GM21825 (cell line): Measurements from ENCODE around the gene SYPL2.

Experiments used
- ATAC-seq: cut with Tn5 transposase; IDR thresholded peaks from one replicate; pipeline ENCODE4 v1.9.1; 2021; ENCODE audit warnings: mild to moderate bottlenecking, moderate library complexity; ENCODE audit not compliant: unreplicated experiment

SYPL2 gene

GRCh38 chr1:109490934-109491302 is 24.6 kb downstream of the SYPL2 start:
- ATAC-seq, result no peak

DNA sequence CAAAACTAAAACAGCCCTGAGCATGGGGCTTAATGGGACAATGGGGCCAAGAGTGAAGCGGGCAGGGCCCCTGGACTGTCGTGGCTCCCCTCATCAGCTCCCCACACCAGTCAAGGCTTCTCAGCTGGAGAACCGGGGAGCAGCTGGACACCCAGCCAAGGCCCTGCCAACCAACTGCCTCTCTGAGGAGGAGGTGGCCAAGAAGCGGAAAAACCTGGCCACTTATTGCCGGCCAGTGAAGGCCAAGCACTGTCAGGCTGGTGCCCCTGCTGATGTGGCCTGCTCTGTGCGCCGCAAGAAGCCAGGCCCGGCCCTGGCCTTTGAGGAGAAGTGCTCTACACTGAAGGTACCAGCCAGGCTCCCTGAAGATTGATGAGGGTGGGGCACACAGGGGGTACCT is 25.0 kb downstream of the SYPL2 start:
- ATAC-seq, result no peak

- no peak for ATAC-seq
Measured at GRCh38 chr1:109492779-109493178, 26.4 kb downstream of the SYPL2 start.

- no peak for ATAC-seq
Measured at GRCh38 chr1:109493227-109493626, 26.9 kb downstream of the SYPL2 start.

GRCh38 chr1:109493805-109494539 is 27.6 kb downstream of the SYPL2 start, which contains the start of gene CYB561D1:
TSS of gene CYB561D1 (plus strand) at chr1:109494094. CDS start at chr1:109494140, 46 bp downstream.
- ATAC-seq, result peak; percentile 83

DNA sequence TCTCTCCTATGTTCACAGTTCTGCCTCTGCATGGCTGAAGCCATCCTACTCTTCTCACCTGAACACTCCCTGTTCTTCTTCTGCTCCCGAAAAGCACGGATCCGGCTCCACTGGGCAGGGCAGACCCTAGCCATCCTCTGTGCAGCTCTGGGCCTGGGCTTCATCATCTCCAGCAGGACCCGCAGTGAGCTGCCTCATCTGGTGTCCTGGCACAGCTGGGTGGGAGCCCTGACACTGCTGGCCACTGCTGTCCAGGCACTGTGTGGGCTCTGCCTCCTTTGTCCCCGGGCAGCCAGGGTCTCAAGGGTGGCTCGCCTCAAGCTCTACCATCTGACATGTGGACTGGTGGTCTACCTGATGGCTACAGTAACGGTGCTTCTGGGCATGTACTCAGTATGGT is 29.4 kb downstream of the SYPL2 start:
- no peak for ATAC-seq

- ATAC-seq, result no peak
Measured at GRCh38 chr1:109497449-109498160, 31.3 kb downstream of the SYPL2 start.

GRCh38 chr1:109498161-109498801 is 31.9 kb downstream of the SYPL2 start:
- no peak for ATAC-seq

DNA sequence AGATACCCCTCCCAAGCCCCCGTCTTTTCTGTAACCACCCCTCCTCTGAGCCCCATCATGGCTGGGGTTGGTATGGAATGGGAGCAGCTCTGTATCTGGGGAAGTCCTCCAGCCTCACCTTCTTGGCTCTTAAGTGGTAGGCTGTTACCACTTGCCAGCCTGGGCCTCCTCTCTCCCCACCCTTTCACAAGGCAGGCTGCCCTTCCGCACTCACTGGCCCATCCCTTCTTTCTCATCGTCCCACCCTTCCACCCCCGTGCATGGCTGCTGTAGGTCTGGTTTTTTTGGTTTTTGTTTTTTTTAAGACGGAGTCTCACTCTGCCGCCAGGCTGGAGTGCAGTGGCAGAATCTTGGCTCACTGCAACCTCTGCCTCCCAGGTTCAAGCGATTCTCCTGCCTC is 32.7 kb downstream of the SYPL2 start:
- ATAC-seq, result no peak

- no peak for ATAC-seq
Measured at GRCh38 chr1:109499661-109500536, 33.6 kb downstream of the SYPL2 start.

DNA sequence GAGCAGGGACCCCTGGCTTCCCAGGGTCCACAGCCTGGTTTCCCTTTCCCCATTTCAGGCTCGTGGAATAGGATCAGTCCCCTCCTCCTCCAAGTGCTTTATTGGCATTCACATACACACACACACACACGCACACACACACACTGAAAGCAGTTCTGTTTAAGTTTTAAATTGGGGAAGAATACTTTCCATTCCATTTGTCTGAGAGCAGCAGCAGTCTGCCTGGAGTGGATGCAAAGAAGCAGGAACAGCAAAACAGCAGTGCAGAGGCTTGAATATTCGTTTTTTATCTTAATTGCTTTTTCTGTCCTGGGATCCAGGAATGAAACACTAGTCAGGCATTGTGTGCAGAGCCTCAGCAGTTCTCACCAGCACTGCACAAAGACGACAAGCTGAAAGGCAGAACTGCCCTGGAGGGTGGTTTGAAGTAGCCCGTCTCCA is 34.6 kb downstream of the SYPL2 start:
- ATAC-seq, result no peak

- ATAC-seq, result no peak
Measured at GRCh38 chr1:109501644-109502363, 35.5 kb downstream of the SYPL2 start.

DNA sequence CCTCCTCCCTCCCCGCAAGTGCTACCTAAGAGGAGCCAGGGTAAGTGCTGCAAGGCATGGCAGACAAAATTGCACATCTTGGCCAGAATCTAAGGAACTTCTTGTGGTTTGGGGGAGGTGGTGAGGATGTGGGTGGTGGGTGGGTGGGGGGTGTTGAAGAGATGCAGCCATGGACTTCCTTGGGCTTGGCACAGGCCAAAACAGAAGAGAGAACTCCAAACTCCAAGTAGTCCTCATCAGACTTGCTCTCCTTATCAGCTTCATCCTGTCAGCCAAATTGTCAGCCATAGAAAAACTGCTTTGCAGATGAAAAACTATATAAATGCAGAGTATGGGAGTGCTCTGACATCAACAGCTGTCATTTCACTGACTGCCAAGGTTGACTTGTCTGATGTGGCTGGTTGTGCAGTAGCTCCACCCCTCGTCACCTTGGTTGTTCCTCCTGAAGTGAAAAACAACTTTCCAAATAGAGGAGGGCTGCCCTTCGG is 36.1 kb downstream of the SYPL2 start:
- ATAC-seq, result no peak

- no peak for ATAC-seq
Measured at GRCh38 chr1:109503935-109504334, 37.6 kb downstream of the SYPL2 start.

GRCh38 chr1:109504974-109505373 is 38.6 kb downstream of the SYPL2 start:
- no peak for ATAC-seq

GRCh38 chr1:109508001-109508872 is 41.9 kb downstream of the SYPL2 start:
- no peak for ATAC-seq

- no peak for ATAC-seq
Measured at GRCh38 chr1:109508873-109509175, 42.5 kb downstream of the SYPL2 start.

GRCh38 chr1:109509176-109510134 is 43.1 kb downstream of the SYPL2 start, which contains the start of gene AMIGO1:
TSS of gene AMIGO1 (minus strand) at chr1:109509727. CDS start at chr1:109508912, 815 bp downstream.
- peak; percentile 57 for ATAC-seq
